Measurements from ENCODE around the gene NOL7.

Gene NOL7

DNA sequence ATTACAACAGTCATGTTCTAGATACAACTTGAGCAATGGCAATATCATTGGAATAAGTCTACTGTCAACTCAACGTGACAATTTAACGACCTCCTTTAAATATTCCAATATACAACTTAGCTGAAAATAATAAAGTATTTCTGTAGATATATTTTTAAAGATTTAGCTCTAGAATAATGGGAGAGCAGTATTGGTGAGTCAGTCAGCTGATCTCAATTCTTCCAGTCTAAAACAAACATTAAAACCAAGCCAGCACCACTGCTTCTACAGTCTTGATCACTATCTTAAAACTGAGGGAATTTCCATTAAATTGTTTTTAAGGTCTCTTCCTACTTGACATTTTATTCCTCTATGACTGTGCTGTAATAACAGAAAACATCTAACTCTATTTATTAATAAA is 38.2 kb downstream of the NOL7 start:
- TF ChIP-seq EZH2phosphoT487 (IDR thresholded peaks at IDR 0.05; ENCODE audit: borderline replicate concordance, low read length): no peak
- TF ChIP-seq, protein P1, sequence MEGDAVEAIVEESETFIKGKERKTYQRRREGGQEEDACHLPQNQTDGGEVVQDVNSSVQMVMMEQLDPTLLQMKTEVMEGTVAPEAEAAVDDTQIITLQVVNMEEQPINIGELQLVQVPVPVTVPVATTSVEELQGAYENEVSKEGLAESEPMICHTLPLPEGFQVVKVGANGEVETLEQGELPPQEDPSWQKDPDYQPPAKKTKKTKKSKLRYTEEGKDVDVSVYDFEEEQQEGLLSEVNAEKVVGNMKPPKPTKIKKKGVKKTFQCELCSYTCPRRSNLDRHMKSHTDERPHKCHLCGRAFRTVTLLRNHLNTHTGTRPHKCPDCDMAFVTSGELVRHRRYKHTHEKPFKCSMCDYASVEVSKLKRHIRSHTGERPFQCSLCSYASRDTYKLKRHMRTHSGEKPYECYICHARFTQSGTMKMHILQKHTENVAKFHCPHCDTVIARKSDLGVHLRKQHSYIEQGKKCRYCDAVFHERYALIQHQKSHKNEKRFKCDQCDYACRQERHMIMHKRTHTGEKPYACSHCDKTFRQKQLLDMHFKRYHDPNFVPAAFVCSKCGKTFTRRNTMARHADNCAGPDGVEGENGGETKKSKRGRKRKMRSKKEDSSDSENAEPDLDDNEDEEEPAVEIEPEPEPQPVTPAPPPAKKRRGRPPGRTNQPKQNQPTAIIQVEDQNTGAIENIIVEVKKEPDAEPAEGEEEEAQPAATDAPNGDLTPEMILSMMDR (IDR thresholded peaks at IDR 0.05; ENCODE audit: low read depth, low read length, poor library complexity, severe bottlenecking): no peak
- H3K27me3 ChIP-seq (ENCODE audit: control insufficient read depth, low read length): no peaks in the 10 kb centered on the region
- no peaks in the 10 kb centered on the region for H4K20me1 ChIP-seq (ENCODE audit: control insufficient read depth, insufficient read depth, low read depth, low read length)
- H3K9me2 ChIP-seq (replicated peaks; ENCODE audit: control insufficient read depth, low read length): no peaks in the 10 kb centered on the region
- peaks cover 27% of the 10 kb centered on the region for H3K36me3 ChIP-seq (ENCODE audit: control insufficient read depth, low read length)
- no peaks in the 10 kb centered on the region; the same call in 1 of the 2 replicates for H3F3A ChIP-seq (ENCODE audit: control insufficient read depth, insufficient read depth)
- peaks cover 10% of the 10 kb centered on the region for H3K79me2 ChIP-seq (ENCODE audit: control insufficient read depth, low read length)
- H3K4me1 ChIP-seq (ENCODE audit: control insufficient read depth, low read length): peaks cover 10% of the 10 kb centered on the region
- H3K27ac ChIP-seq (ENCODE audit: low read depth, low read length): no peak overlapping the region
- H3K4me3 ChIP-seq (ENCODE audit: low read length): no peak overlapping the region
- no peak overlapping the region for H3K4me2 ChIP-seq (ENCODE audit: low read length)
- H3K9me3 ChIP-seq (ENCODE audit: control insufficient read depth, insufficient read depth, low read length): no peaks in the 10 kb centered on the region

GRCh38 chr6:13654496-13654895 is 39.4 kb downstream of the NOL7 start:
- Histone ChIP-seq H3F3A (ENCODE audit: control insufficient read depth, insufficient read depth) (no peaks in the 10 kb centered on the region), H3K4me3 (ENCODE audit: low read length) (no peak overlapping the region), H3K4me2 (ENCODE audit: low read length) (no peak overlapping the region), H3K79me2 (ENCODE audit: control insufficient read depth, low read length) (peaks cover 22% of the 10 kb centered on the region), H3K9me2 (replicated peaks; ENCODE audit: control insufficient read depth, low read length) (no peaks in the 10 kb centered on the region), H3K9me3 (ENCODE audit: control insufficient read depth, insufficient read depth, low read length) (no peaks in the 10 kb centered on the region), H3K36me3 (ENCODE audit: control insufficient read depth, low read length) (peaks cover 23% of the 10 kb centered on the region), H4K20me1 (ENCODE audit: control insufficient read depth, insufficient read depth, low read depth, low read length) (no peaks in the 10 kb centered on the region), H3K4me1 (ENCODE audit: control insufficient read depth, low read length) (peaks cover 10% of the 10 kb centered on the region), H3K27ac (ENCODE audit: low read depth, low read length) (no peak overlapping the region), H3K27me3 (ENCODE audit: control insufficient read depth, low read length) (no peaks in the 10 kb centered on the region)
- TF ChIP-seq, protein P1 (IDR thresholded peaks at IDR 0.05; ENCODE audit: low read depth, low read length, poor library complexity, severe bottlenecking): no peak
- no peak for TF ChIP-seq EZH2phosphoT487 (IDR thresholded peaks at IDR 0.05; ENCODE audit: borderline replicate concordance, low read length)

GRCh38 chr6:13655700-13656099 is 40.6 kb downstream of the NOL7 start:
- no peaks in the 10 kb centered on the region for H3K9me3 ChIP-seq (ENCODE audit: control insufficient read depth, insufficient read depth, low read length)
- no peak overlapping the region for H3K27ac ChIP-seq (ENCODE audit: low read depth, low read length)
- H4K20me1 ChIP-seq (ENCODE audit: control insufficient read depth, insufficient read depth, low read depth, low read length): no peaks in the 10 kb centered on the region
- TF ChIP-seq EZH2phosphoT487 (IDR thresholded peaks at IDR 0.05; ENCODE audit: borderline replicate concordance, low read length): no peak
- TF ChIP-seq, protein P1 (IDR thresholded peaks at IDR 0.05; ENCODE audit: low read depth, low read length, poor library complexity, severe bottlenecking): no peak
- H3K4me3 ChIP-seq (ENCODE audit: low read length): no peak overlapping the region
- no peaks in the 10 kb centered on the region for H3K27me3 ChIP-seq (ENCODE audit: control insufficient read depth, low read length)
- no peaks in the 10 kb centered on the region for H3K9me2 ChIP-seq (replicated peaks; ENCODE audit: control insufficient read depth, low read length)
- H3K4me1 ChIP-seq (ENCODE audit: control insufficient read depth, low read length): peaks cover 10% of the 10 kb centered on the region
- H3K79me2 ChIP-seq (ENCODE audit: control insufficient read depth, low read length): peaks cover 34% of the 10 kb centered on the region
- no peaks in the 10 kb centered on the region for H3F3A ChIP-seq (ENCODE audit: control insufficient read depth, insufficient read depth)
- H3K36me3 ChIP-seq (ENCODE audit: control insufficient read depth, low read length): peaks cover 21% of the 10 kb centered on the region
- H3K4me2 ChIP-seq (ENCODE audit: low read length): no peak overlapping the region
